Small intestine (tissue), 7 donors: ENCODE measurements around the gene LRRC45. TPM values are rescaled to one million over a fixed set of nuclear protein-coding genes. Genes with fewer than 3 reads are reported as not detected.

Experiments
- DNase-seq, 2 donors: peaks; one replicate each; pipeline versions ENCODE4 v3.0.0 to v3.0.0-alpha.2; 2013
- FAIRE-seq: peaks from 2 replicates; lab custom pipeline; 2012; peaks lifted over from hg19 to GRCh38; lab: Jason Lieb, UNC
- H3K27ac ChIP-seq, 3 donors: one replicate each; pipeline ENCODE4 v1.5.1; 2013; ENCODE audit warnings: low read length in 2 of 3, mild to moderate bottlenecking in 2 of 3, control low read depth in 1 of 3, inconsistent platforms in 1 of 3, low read depth in 1 of 3, moderate library complexity in 1 of 3
- H3K27me3 ChIP-seq, 3 donors: one replicate each; pipeline ENCODE4 v1.6.1; 2013; ENCODE audit warnings: low read length in 3 of 3, inconsistent platforms in 1 of 3; ENCODE audit not compliant: control insufficient read depth in 3 of 3, insufficient read depth in 3 of 3
- H3K36me3 ChIP-seq, 3 donors: one replicate each; pipeline ENCODE4 v1.6.1; 2013; ENCODE audit warnings: low read length in 3 of 3, inconsistent platforms in 1 of 3, low read depth in 1 of 3, mild to moderate bottlenecking in 1 of 3, moderate library complexity in 1 of 3; ENCODE audit not compliant: control insufficient read depth in 3 of 3, insufficient read depth in 2 of 3
- H3K4me1 ChIP-seq, 3 donors: one replicate each; pipeline ENCODE4 v1.6.1; 2013; ENCODE audit warnings: low read length in 2 of 3, inconsistent platforms in 1 of 3, low read depth in 1 of 3, mild to moderate bottlenecking in 1 of 3, moderate library complexity in 1 of 3; ENCODE audit not compliant: control insufficient read depth in 3 of 3, insufficient read depth in 2 of 3
- H3K4me3 ChIP-seq, 3 donors: one replicate each; pipeline ENCODE4 v1.5.1; 2013; ENCODE audit warnings: low read length in 3 of 3, control low read depth in 1 of 3, inconsistent platforms in 1 of 3, low read depth in 1 of 3, mild to moderate bottlenecking in 1 of 3, moderate library complexity in 1 of 3
- H3K9me3 ChIP-seq, 2 donors: one replicate each; pipeline ENCODE4 v1.6.1; 2013; ENCODE audit warnings: low read depth in 1 of 2, low read length in 1 of 2; ENCODE audit not compliant: control insufficient read depth in 2 of 2, insufficient read depth in 1 of 2
- WGBS, 3 donors: extraction: QIAGEN DNeasy Blood & Tissue Kit; methylation state at CpG; one replicate each; pipeline ENCODE4 v1.1.7; 2013; 5-methylcytosine and 5-hydroxymethylcytosine counted together
- polyA plus RNA-seq, 4 donors: library from polyadenylated mRNA; stranded (reverse) in 3 of 4; unstranded in 1 of 4; fragments of 200-250 nt in 3 of 4; fragments of 120-200 nt in 1 of 4; gene quantifications; one replicate each; pipeline versions ENCODE4 v1.2.1 to v1.2.3, GENCODE V29; 2013
- donor health status: healthy with polysubstance abuse.
- donor health status: control.
- donor health status: control.
- donor health status: Bipolar disorder and iron deficiency.
- donor health status: healthy.

Gene LRRC45
- polyA plus RNA-seq, 4 donors, result 10.8 to 26.7 (median 16.4) TPM

DNA sequence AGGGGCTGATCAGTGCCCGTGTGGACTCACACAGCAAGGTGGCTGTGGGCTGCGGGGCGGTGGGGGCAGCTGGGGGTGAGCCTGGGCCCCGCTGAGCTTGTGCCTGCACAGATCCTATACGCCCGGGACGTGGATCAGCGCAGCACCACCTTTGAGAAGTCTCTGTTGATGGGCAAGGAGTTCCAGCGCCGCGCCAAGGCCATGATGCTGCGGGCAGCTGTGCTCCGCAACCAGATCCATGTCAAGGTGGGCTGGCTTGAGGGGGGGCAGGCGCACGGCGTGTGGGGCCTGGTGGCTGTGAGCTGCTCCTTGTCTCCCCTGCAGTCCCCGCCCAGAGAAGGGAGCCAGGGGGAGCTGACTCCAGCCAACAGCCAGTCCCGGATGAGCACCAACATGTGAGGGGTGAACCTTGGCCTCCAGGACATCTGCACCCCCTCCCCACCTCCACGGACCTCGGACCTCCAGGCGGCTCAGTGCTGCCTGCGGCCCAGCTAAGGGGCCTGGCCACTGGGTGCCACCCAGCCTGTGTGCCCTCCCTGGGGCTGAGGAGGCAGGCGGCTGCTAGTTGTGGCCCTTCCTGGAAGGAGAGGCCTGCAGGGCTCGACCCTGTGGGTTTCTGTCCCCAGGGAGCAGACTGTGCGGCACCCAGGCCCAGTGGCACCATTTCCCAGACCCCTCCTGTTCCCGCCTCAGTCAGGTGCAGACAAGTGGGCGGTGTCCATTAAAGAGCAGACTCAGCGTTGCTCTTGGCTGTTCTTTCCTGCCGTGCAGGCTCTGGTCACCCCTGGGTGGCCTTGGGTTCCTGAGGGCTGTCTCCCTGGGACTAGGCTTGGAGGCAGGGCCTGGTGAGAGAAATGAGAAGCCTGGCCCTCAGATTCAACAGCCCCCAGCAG is 33.9 kb downstream of the LRRC45 start:
- DNase-seq (no peak), FAIRE-seq (no peak)
- Histone ChIP-seq H3K36me3 (peaks cover 11 to 90% (median 18%) of the 10 kb centered on the region in 3 donors), H3K4me3 (no peak overlapping the region), H3K4me1 (peaks cover 2 to 9% (median 3%) of the 10 kb centered on the region in 3 donors), H3K27me3 (no peaks in the 10 kb centered on the region), H3K9me3 (no peaks in the 10 kb centered on the region), H3K27ac (no peak overlapping the region)
- WGBS, 3 donors, result 77 to 79% (median 77%) methylated on average over 29 of the region's 29 CpGs

DNA sequence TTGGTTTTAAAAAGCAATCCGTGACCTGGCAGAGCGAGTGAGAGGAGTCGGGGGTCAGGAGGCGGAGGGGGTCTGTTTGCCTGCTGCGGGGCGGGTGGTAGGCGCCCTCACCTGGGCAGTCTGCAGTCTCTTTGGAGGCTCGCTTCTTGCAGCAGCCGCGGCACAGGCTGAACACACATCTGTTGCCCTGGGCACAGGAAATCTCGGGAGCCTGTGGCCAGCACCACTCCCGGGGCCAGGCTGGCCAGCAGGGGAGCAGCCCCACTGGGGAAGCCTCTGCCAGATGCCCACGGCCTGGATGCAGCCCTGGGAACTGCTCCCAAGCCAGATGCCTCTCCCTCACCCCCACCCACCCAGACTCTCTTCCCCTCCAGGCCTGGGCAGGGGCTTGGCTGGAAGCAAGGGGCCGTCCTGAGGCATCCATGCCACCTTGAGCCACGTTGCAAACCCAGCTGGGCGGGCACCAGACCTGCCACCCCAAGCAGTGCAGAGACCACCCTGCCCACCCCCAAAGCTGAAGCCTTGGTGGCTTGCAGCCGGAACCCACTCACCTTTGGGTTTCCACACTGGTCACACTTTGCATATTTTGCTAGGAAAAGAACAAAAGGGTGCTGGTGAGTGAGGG is 35.2 kb downstream of the LRRC45 start:
- DNase-seq, result no peak
- Histone ChIP-seq H3K9me3 (no peaks in the 10 kb centered on the region), H3K27ac (no peak overlapping the region), H3K4me3 (no peak overlapping the region), H3K4me1 (peaks cover 0 to 1% (median 0%) of the 10 kb centered on the region in 3 donors), H3K27me3 (no peaks in the 10 kb centered on the region), H3K36me3 (peaks cover 12 to 98% (median 18%) of the 10 kb centered on the region in 3 donors)
- 80 to 83% (median 82%) methylated on average over 15 to 17 of the region's 17 CpGs for WGBS, 3 donors
- no peak for FAIRE-seq

DNA sequence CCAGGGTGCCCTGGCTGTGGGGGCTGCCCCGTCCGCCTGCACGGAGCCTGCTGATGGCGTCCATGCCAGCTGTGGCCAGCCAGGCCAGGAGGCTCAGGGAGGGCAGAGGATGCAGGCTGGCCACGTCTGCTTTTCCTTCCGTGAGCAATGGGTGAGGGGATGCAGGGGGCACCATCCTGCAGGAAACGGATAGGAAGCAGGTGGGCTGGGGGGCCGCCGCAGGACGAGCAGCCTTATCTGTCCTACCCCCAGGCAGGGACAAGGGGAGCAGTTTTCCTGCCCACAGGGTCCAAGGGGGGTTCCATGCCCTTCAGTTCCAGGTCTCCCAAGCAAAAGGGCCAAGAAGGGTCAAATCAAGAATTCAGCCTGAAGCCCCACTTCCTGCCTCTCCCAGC is 35.7 kb downstream of the LRRC45 start:
- no peak for FAIRE-seq
- Histone ChIP-seq H3K4me3 (no peak overlapping the region), H3K27ac (no peak overlapping the region), H3K36me3 (peaks cover 12 to 98% (median 18%) of the 10 kb centered on the region in 3 donors), H3K9me3 (no peaks in the 10 kb centered on the region), H3K4me1 (peaks cover 0 to under 1% (median 0%) of the 10 kb centered on the region in 3 donors), H3K27me3 (no peaks in the 10 kb centered on the region)
- 87% methylated on average over 10 of the region's 10 CpGs for WGBS, 3 donors
- no peak for DNase-seq

DNA sequence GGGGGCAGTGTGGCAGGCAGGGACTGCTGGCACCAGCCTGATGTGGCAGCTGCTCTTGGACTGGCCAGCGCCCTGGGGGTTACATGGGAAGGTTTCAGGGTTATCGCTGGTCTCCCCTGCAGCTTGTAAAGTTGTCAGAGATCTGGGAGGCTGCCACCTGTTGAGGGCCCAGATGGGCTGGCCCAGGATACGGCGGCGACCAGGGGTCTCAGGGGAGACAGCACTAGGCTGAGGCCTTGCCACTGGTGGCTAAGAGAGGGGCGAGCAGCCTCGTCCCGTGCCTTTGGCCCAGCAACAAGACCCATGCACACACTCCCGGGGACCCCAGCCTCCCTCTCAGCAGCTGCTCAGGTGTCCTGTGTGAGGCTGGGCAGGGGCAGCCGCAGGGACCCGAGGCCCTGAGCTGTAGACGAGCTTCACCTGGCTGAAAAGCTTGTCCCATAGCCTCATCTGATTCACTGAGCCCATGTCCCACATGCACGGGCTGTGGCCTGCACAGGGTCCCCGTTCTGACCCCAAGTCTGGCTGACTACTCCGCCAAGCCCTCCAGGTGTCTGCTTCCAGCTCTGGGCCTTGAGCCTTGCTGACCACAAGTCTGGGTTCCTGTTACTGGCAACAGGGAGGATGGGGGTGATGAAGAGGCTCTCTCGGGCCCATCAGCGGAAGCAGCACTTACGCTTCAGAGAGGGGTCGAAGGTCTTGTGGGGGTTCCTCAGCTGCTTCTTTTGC is 36.3 kb downstream of the LRRC45 start:
- no peaks in the 10 kb centered on the region for H3K27me3 ChIP-seq
- DNase-seq, result no peak
- no peaks in the 10 kb centered on the region for H3K9me3 ChIP-seq
- 79 to 86% (median 84%) methylated on average over 19 of the region's 19 CpGs for WGBS, 3 donors
- peaks cover 12 to 98% (median 17%) of the 10 kb centered on the region in 3 donors for H3K36me3 ChIP-seq
- no peak for FAIRE-seq
- H3K27ac ChIP-seq, result no peak overlapping the region
- no peak overlapping the region for H3K4me3 ChIP-seq
- H3K4me1 ChIP-seq, result peaks cover 0 to 4% (median 1%) of the 10 kb centered on the region in 3 donors

DNA sequence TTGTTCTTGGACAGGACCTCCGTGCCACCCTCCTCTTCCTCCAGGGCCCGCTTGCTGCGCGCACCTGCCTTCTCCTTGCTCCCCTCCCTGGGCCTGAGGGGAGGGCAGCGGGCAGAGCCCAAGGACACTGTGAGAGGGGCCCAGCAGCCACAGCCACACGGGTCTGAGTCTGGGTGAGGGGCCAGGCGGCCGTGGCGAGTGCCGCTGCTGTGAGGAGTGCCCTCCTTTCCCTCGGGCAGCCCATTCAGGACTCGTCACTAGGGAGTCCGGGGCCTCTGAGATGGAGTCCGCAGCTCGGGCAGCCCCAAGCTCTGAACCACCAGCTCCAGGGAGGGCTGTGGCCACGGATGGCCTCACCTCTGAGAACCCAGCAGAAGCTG is 36.9 kb downstream of the LRRC45 start:
- WGBS, 3 donors, result 81 to 85% (median 84%) methylated on average over 13 to 16 of the region's 16 CpGs
- no peaks in the 10 kb centered on the region for H3K27me3 ChIP-seq
- H3K27ac ChIP-seq, result no peak overlapping the region
- FAIRE-seq (no peak), DNase-seq (no peak)
- no peak overlapping the region for H3K4me3 ChIP-seq
- H3K36me3 ChIP-seq, result peaks cover 12 to 92% (median 13%) of the 10 kb centered on the region in 3 donors
- no peaks in the 10 kb centered on the region for H3K9me3 ChIP-seq
- H3K4me1 ChIP-seq, result peaks cover 0 to 6% (median 4%) of the 10 kb centered on the region in 3 donors

DNA sequence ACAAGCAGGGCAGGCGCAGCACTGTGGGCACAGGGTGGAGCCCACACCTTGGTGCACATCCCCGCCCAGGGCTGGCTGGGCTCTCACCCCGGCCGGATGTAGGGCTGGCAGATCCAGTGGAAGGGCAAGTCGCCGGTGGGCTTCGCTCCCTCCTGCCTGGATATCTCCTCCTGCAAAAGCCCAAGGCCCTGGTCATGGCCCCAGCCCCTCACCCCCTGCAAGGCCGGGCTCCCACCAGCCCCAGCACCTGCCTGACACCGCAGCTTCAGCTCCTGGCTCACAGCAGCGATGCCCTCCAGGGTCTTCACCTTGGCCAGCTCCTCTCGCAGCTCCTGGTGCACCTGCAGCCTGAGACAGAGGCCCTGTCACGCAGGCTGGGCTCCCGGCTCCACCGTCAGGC is 37.5 kb downstream of the LRRC45 start:
- peaks cover 0 to 6% (median 4%) of the 10 kb centered on the region in 3 donors for H3K4me1 ChIP-seq
- no peak for DNase-seq
- H3K36me3 ChIP-seq, result peaks cover 12 to 87% (median 13%) of the 10 kb centered on the region in 3 donors

DNA sequence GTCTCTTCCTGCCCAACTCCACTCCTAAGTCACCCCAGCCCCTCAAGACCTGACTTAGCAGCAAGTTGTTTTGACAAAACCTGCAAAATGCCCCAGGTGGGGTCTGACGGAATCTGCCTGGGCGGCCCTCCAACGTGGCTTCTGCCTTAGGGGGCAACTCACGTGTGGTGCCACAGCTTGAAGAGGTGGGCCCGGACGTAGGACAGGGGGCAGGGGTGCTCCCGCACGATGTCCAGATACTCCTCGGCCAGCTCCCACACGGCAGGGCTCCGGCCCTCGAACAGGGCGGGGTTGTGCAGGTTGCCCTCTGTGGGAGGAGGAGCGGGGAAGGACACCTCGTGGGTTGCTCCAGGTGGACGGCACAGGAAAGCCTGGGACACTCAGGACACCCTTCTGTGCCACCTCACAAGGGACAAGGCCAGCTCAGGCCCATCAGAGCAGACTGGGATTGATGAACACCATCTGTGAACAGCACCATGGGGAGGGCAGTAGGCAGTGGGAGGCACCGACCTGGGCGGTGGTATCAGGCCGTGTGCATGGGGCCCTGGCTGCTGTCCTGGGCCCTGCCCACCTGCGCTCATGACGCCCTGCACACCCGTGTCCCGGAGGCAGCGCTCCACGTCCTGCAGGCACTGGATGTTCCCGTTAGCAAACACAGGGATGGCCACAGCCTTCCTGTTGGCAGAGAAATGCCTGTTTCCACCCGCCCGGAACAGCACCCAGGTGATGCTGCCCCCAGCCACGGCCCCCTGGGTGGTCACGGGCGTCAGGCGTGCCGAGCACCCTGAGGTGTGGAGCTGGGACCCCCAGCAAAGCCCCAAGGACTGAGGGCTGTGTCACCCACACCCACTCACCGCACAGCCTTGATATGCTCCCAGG is 38.2 kb downstream of the LRRC45 start:
- FAIRE-seq, result no peak

More for the DNA sequence above, 37.5 kb downstream of the LRRC45 start:
- 87 to 91% (median 87%) methylated on average over 14 of the region's 14 CpGs for WGBS, 3 donors
- Histone ChIP-seq H3K27me3 (no peaks in the 10 kb centered on the region), H3K27ac (no peak overlapping the region), H3K4me3 (no peak overlapping the region), H3K9me3 (no peaks in the 10 kb centered on the region)
- FAIRE-seq, result no peak

More for the DNA sequence above, 38.2 kb downstream of the LRRC45 start:
- Histone ChIP-seq H3K4me1 (peaks cover 3 to 9% (median 5%) of the 10 kb centered on the region in 3 donors), H3K36me3 (peaks cover 12 to 80% (median 13%) of the 10 kb centered on the region in 3 donors), H3K27ac (no peak overlapping the region), H3K9me3 (no peaks in the 10 kb centered on the region), H3K4me3 (no peak overlapping the region), H3K27me3 (no peaks in the 10 kb centered on the region)
- 89 to 92% (median 90%) methylated on average over 33 to 34 of the region's 34 CpGs for WGBS, 3 donors
- DNase-seq, result no peak
